ENCODE measurements around the gene SLC6A9.

DNA sequence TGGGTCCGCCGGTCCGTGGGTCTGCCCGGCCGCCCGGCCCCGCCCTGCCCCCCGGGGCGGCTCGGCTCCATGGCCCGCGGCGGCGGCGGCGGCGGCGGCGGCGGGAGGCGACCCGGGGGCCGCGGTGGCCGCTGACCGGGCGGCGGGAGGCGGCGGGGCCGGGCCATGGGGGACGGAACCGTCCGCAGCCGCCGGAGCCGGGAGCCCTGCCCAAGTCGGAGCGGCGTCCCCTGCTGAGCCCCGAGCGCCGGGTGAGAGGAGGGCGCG lies 52.1 kb downstream of the SLC6A9 start:
- TF ChIP-seq CTCF (IDR thresholded peaks at IDR 0.05): no peak
- TF ChIP-seq EZH2 (IDR thresholded peaks at IDR 0.05; ENCODE audit: borderline replicate concordance, insufficient read depth, low read depth, low read length, poor library complexity, severe bottlenecking): no peak

All from B cell (primary cell).